Fibroblast of pulmonary artery (primary cell): ENCODE results near the gene PALLD.

ENCODE experiments used
- DNase-seq: peaks from one replicate; pipeline ENCODE4 v3.0.0-alpha.2; 2010; ENCODE audit warnings: low read depth
- H3K4me3 ChIP-seq: replicated peaks from 2 replicates; pipeline ENCODE4 v1.5.1; 2011; ENCODE audit warnings: low read depth, mild to moderate bottlenecking, control low read depth, low read length, moderate library complexity
- TF ChIP-seq, protein P1 (sequence below): IDR thresholded peaks from 2 replicates; pipeline ENCODE4 v1.5.1; 2011; ENCODE audit warnings: mild to moderate bottlenecking, control low read depth, low read length, inconsistent platforms; ENCODE audit errors: missing control alignments

Gene PALLD

DNA sequence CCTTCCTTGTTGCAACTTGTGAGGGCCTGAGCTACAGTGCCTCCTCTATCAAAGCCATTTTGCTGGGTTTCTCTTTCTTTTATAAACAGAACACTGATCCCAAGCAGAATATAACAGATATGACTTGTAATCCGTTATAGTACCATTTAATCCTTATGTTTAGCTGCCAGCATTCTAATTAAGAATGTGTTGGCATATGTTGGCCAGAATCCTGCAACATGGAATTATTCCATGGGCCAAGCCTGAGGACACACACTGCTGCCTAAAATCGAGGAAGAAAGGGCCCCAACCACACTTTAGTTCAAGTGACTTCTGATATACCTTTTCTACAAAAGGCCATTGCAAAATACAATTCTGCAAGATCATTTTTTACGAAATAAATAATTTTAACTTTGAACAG, 28.0 kb downstream of the PALLD start:
- no peak overlapping the region for H3K4me3 ChIP-seq
- DNase-seq: no peak
- TF ChIP-seq, protein P1, sequence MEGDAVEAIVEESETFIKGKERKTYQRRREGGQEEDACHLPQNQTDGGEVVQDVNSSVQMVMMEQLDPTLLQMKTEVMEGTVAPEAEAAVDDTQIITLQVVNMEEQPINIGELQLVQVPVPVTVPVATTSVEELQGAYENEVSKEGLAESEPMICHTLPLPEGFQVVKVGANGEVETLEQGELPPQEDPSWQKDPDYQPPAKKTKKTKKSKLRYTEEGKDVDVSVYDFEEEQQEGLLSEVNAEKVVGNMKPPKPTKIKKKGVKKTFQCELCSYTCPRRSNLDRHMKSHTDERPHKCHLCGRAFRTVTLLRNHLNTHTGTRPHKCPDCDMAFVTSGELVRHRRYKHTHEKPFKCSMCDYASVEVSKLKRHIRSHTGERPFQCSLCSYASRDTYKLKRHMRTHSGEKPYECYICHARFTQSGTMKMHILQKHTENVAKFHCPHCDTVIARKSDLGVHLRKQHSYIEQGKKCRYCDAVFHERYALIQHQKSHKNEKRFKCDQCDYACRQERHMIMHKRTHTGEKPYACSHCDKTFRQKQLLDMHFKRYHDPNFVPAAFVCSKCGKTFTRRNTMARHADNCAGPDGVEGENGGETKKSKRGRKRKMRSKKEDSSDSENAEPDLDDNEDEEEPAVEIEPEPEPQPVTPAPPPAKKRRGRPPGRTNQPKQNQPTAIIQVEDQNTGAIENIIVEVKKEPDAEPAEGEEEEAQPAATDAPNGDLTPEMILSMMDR: no peak

- TF ChIP-seq, protein P1: no peak
- no peak for DNase-seq
- no peak overlapping the region for H3K4me3 ChIP-seq
Observed at GRCh38 chr4:168527560-168527959, 30.7 kb downstream of the PALLD start.

GRCh38 chr4:168528131-168528949, 31.5 kb downstream of the PALLD start:
- TF ChIP-seq, protein P1: no peak
- peak; percentile 47 for DNase-seq
- H3K4me3 ChIP-seq: no peak overlapping the region

DNA sequence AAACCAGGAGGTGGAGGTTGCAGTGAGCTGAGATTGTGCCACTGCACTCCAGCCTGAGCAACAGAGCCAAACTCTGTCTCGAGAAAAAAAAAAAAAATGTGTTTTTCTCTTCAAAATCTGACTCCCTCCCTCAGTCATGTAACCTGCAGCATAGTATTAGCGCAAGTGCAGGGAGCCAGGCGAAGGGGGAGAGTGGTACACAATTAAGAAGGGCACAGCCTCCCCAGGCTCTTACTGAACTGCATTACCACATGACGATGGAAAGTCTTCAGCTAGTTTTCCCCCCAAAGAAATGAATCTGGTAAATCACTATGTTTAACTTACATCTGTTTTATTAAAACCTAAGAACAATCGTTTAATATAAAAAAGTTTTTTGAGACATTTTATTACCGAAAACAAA, 32.4 kb downstream of the PALLD start:
- TF ChIP-seq, protein P1: no peak

DNA sequence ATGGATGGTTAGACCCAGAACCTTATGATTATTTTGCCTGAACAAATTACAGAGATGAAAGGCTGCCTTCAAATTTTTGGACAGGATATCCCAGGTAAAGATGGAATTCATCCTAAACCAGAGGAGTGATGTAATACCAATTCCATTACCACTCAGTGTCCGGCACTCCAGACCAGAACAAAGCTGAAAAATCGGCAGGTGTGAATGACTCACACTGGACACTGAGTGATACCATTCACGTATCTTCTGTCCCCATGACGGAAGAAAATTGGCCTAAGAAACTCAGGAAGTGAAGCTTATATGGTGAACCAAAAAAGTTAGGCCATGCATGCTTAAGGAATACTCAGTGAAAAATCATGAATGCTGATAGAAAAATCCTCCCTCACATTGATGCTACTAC, 34.5 kb downstream of the PALLD start:
- no peak for DNase-seq
- no peak overlapping the region for H3K4me3 ChIP-seq
- TF ChIP-seq, protein P1: no peak

More for the DNA sequence above, 32.4 kb downstream of the PALLD start:
- no peak overlapping the region for H3K4me3 ChIP-seq
- no peak for DNase-seq

- TF ChIP-seq, protein P1: no peak
- no peak overlapping the region for H3K4me3 ChIP-seq
- DNase-seq: no peak
Observed at GRCh38 chr4:168534535-168534934, 37.7 kb downstream of the PALLD start.

DNA sequence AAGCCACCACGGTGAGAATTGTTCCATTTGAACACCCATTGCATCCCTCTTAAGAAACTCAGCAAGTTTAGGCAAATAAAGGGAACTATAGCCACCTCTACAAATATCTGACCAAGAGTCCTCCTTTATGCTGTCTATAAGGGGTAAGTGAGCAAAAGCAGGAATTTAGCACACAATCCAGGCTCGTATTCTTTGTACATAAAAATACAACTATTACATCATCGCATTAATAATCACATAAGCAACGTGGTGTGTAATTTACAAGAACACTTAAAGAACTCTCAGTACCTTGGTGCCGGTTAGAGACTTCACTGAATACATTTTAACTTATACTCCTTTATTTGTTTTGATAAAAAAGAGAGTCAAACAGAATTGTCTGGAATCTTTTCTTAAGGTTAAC, 38.8 kb downstream of the PALLD start:
- no peak for DNase-seq
- TF ChIP-seq, protein P1: no peak
- no peak overlapping the region for H3K4me3 ChIP-seq
